Measurements from ENCODE around the gene OR52I2. TPM values are rescaled to one million over a fixed set of nuclear protein-coding genes. Genes with fewer than 3 reads are reported as not detected.

OR52I2 gene
- total RNA-seq, 2 donors from 2014 or later, result not detected

DNA sequence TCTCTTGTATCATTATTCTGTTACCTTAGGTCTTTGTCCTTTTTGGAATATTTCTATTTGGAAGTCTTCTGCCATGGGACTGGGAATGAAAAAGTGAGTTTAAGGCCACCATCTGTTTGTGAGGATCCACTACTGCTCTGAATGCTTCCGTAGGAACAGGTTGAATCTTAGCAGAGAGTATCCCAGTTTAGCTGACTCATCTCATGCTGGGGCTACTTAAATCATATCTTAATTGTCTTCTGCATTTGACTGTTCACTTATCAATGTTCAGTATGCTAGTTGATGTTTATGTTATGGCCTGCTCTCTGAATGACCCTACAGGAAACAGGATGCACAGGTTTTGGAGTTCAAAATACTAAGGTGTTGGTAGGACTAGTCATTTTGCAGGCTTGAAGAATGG, 1.4 kb upstream of the OR52I2 start:
- Mint-ChIP-seq H3K4me1 (peaks cover 5% of the 10 kb centered on the region), H3K36me3 (ENCODE audit: low read depth) (no peaks in the 10 kb centered on the region), H3K9me3 (no peaks in the 10 kb centered on the region), H3K27me3 (peaks cover 27% of the 10 kb centered on the region), H3K27ac (no peak overlapping the region), H3K4me3 (no peak overlapping the region)
- no peak for ATAC-seq (replicated peaks)

DNA sequence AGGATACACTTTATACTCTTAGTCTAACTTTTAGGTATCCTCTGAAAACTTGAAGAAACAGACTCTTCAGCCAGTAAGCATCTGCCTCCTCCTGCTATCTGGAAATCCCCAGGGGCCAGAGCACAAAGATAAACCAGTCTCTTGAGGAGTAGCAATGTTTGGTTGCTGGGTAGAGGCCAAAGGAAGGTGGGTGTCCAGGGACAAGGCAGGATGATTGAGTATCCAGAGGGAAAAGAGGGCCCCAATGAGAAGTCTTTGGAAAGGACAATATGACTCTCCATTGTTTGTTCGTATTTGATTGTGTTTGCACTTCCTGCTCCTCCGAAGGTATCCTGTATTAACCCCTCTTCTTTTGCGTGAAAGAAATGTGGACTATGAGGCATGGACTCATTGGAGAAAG, 7.5 kb downstream of the OR52I2 start:
- H3K9me3 Mint-ChIP-seq, result no peaks in the 10 kb centered on the region
- no peak for ATAC-seq (replicated peaks)
- peaks cover 19% of the 10 kb centered on the region for H3K27me3 Mint-ChIP-seq
- H3K27ac Mint-ChIP-seq, result no peak overlapping the region
- H3K4me3 Mint-ChIP-seq, result no peak overlapping the region
- H3K36me3 Mint-ChIP-seq (ENCODE audit: low read depth), result no peaks in the 10 kb centered on the region
- H3K4me1 Mint-ChIP-seq, result no peaks in the 10 kb centered on the region

DNA sequence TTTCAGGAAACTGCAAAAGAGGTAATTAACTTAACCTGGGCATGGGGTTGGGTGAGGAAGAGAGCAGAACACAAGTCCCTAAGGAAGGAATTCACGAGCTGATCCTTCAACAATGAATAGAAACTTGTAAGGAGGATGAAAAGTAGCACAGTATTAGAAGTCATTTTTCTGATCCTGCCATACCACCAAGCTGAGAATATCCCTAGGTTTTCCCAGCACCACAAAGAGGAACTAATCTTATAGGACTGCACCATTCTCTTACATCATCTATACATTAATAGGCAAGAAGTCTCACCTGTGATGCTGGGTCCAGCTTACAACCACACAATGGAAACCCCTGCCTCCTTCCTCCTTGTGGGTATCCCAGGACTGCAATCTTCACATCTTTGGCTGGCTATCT, 12.2 kb downstream of the OR52I2 start, which contains the start of gene OR52I1:
OR52I1 (plus strand) TSS at position 301 of the 400 bp plus-strand sequence; CDS start at position 301, 0 bp downstream.
- H3K4me1 Mint-ChIP-seq, result no peaks in the 10 kb centered on the region
- H3K27me3 Mint-ChIP-seq, result no peaks in the 10 kb centered on the region
- no peaks in the 10 kb centered on the region for H3K9me3 Mint-ChIP-seq
- no peak within 1 kb of the TSS for H3K27ac Mint-ChIP-seq
- ATAC-seq (replicated peaks), result no peak
- no peak within 1 kb of the TSS for H3K4me3 Mint-ChIP-seq
- H3K36me3 Mint-ChIP-seq (ENCODE audit: low read depth), result peaks cover 28% of the 10 kb centered on the region

DNA sequence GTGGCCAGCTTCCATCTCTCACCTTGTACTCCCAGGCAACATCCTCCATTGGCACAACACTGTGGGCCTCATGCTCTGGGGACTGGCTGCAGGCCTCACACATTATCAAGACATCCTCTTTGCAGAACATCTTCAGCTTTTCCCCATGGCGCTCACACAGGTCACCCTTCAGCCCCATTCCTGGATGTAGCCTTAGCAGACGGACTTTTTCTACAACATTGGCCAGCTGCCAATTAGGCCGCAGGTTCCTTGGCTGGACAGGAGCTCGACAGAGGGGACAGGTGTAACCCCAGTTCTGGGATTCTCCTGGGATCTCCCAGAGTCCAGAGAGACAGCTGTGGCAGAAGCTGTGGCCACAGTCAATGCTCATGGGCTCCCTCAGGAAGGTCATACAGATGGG, 23.5 kb downstream of the OR52I2 start:
- Mint-ChIP-seq H3K9me3 (no peaks in the 10 kb centered on the region), H3K4me3 (no peak overlapping the region), H3K27me3 (no peaks in the 10 kb centered on the region), H3K36me3 (ENCODE audit: low read depth) (peaks cover 46% of the 10 kb centered on the region), H3K27ac (no peak overlapping the region), H3K4me1 (peaks cover 20% of the 10 kb centered on the region)
- ATAC-seq (replicated peaks), result no peak

DNA sequence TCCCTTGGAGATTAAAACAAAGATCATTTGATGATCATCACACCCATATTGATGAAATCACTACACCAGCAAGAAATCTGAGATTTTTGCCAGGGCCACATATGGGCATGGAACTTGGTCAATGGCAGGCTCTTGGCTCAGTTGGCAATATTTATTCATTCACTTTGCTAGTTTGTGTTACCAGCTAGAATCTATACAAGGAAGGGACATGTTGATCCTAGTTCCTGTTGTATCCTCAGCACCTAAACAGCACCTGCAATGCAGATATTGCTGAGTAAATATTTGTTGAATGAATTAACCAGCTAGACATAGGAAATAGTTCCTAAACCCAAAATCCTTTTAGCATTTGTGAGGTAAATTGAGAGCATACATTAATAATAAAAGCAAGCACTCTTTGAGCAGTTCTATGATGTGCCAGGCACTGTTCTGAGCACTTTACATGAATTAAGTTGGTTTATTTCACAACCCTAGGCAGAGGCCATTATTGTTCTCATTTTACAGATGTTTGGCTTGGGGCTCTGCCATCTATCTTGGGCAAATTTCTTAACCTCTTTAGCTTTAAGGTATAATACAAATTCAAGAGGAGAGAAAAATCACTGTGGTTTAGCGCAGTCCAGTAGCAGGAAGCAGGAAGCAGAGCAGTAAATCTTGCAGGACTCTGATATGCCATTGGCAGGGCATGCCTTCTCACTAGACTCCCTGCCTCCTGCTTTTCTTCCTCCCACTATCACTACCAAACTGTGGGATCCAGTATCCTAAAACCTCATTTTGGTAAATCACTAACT, 24.9 kb downstream of the OR52I2 start:
- ATAC-seq (replicated peaks), result no peak
- peak overlapping the region; percentile 87 for H3K4me3 Mint-ChIP-seq
- H3K27ac Mint-ChIP-seq, result no peak overlapping the region
- H3K36me3 Mint-ChIP-seq (ENCODE audit: low read depth), result peaks cover 32% of the 10 kb centered on the region
- no peaks in the 10 kb centered on the region for H3K27me3 Mint-ChIP-seq
- peaks cover 27% of the 10 kb centered on the region for H3K4me1 Mint-ChIP-seq
- H3K9me3 Mint-ChIP-seq, result no peaks in the 10 kb centered on the region

DNA sequence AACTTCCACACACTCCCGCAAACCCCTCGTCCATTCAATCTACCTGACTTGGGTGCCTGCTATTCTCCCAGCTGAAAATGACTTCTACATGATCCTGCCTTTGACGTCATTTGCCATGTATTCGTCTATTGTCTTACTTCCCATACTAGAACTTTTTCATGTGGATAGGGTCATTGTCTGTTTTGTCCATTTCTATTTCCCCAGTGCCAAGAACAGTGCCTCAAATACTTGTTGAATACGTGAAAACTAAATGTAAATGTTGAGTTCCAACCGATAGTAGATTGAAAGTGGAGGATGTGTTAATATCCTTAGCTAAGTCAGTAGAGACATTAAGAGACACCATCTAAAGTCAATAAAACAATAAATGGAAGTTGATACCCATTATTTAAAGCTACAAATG, 25.6 kb downstream of the OR52I2 start:
- no peak for ATAC-seq (replicated peaks)
- H3K36me3 Mint-ChIP-seq (ENCODE audit: low read depth), result peaks cover 26% of the 10 kb centered on the region
- no peaks in the 10 kb centered on the region for H3K27me3 Mint-ChIP-seq
- peak overlapping the region; percentile 91 for H3K27ac Mint-ChIP-seq
- H3K4me3 Mint-ChIP-seq, result peak overlapping the region; percentile 87
- peaks cover 27% of the 10 kb centered on the region for H3K4me1 Mint-ChIP-seq
- H3K9me3 Mint-ChIP-seq, result no peaks in the 10 kb centered on the region

DNA sequence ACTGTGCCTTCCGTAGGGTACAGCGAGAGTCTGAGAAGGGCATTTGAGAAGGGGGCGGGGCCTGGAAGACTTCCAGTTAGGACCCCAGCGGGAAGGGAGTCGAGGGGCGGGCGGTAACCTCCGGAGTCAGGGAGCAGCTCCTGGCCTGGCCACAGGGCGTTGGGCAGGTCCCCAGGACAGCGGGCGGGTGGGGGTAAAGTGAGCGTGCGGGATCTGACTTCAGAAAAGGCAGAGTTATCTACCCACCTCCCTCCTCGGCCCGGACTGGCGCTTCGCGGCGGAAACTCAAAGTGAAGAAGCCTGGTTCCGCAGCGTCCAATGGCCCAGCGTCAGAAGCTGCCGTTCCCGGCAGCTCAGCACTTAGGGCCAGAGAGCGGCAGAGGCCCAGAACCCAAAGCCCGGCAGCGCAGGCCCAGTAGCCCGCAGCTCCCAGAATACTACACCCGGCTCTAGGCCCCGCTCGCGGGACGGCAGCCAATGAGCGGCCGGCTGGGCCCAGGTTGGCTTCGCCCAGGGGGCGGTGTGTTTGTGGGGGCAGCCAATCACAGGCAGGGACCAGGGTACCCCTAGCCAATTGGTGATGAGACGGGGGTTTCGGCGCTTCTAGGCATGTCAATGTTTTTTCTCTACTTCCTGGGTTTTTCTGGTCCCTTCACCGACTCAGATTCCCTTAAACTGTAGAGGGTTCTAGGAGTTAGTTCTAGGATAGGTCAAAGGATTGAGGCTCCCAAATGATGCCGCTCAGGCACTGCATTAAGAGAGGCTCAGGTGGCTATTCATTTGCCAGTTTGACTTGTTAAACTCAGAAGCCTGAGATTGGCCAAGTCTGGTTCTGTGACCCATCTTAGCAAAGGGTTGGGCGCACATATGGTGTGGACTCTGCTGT, 26.5 kb downstream of the OR52I2 start, which contains the start of gene TRIM68:
TRIM68 (minus strand) TSS at position 451 of the 886 bp plus-strand sequence. CDS start 2,727 bp downstream, outside the sequence.
- H3K4me3 Mint-ChIP-seq, result peak within 1 kb of the TSS; percentile 87
- H3K9me3 Mint-ChIP-seq, result no peaks in the 10 kb centered on the region
- peaks cover 19% of the 10 kb centered on the region for H3K36me3 Mint-ChIP-seq (ENCODE audit: low read depth)
- H3K4me1 Mint-ChIP-seq, result peaks cover 27% of the 10 kb centered on the region
- ATAC-seq (replicated peaks), result peak; percentile 100
- H3K27me3 Mint-ChIP-seq, result no peaks in the 10 kb centered on the region
- peak within 1 kb of the TSS; percentile 91 for H3K27ac Mint-ChIP-seq

DNA sequence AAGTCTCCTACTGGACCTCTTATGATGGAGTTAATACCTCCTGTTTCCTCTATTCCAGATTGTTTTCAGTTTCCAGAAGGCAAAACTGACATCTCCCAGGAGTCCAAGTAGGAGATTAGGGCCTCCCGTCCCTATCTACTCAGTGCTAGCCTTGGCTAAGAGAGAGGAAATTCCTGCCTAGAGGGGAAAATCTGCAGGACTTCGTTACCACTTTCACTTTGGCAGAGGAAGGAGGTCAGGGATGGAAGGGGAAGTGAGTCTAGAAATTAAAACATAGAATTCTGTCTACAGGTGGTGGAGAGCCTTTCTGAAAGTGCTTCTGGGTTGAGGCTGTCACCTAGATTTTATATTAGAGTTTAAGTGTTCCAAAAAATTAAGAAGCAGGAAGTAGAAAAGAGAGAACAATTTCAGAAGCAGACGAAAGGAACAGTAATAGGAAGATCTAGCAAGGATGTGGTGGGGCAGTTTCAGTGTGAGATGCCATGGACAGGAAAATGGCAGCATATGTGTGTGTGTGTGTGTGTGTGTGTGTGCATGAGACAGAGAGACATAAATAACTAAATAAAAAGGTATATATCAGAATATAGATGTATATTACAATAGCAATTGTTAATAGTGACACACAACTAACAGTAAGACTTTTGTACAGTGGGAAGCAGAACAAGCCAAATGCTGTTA, 28.9 kb downstream of the OR52I2 start:
- peak overlapping the region; percentile 87 for H3K4me3 Mint-ChIP-seq
- H3K27me3 Mint-ChIP-seq, result no peaks in the 10 kb centered on the region
- peaks cover 27% of the 10 kb centered on the region for H3K4me1 Mint-ChIP-seq
- ATAC-seq (replicated peaks), result no peak
- H3K27ac Mint-ChIP-seq, result peak overlapping the region; percentile 90
- no peaks in the 10 kb centered on the region for H3K36me3 Mint-ChIP-seq (ENCODE audit: low read depth)
- H3K9me3 Mint-ChIP-seq, result no peaks in the 10 kb centered on the region

DNA sequence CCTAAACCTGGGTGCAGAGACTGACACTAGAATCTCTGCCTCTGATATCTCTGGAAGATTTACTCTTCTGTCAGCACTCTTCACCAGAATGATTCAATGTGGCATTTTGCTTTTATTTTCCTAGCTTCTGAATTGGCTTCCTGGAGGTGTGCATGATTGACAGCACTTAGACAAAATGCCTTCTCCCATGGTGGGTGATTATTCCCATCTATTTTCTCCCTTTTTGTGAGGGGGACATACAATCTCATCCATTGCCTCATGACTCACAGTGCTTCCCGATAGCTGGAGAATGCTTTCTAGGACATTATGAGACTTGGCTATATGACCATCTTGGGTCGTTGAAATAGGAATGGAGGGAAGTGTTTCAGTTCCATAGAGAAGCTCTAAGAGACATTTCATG, 30.4 kb downstream of the OR52I2 start:
- Mint-ChIP-seq H3K4me3 (no peak overlapping the region), H3K36me3 (ENCODE audit: low read depth) (no peaks in the 10 kb centered on the region), H3K27me3 (peaks cover 3% of the 10 kb centered on the region), H3K9me3 (no peaks in the 10 kb centered on the region), H3K4me1 (peaks cover 24% of the 10 kb centered on the region), H3K27ac (no peak overlapping the region)
- ATAC-seq (replicated peaks), result no peak

DNA sequence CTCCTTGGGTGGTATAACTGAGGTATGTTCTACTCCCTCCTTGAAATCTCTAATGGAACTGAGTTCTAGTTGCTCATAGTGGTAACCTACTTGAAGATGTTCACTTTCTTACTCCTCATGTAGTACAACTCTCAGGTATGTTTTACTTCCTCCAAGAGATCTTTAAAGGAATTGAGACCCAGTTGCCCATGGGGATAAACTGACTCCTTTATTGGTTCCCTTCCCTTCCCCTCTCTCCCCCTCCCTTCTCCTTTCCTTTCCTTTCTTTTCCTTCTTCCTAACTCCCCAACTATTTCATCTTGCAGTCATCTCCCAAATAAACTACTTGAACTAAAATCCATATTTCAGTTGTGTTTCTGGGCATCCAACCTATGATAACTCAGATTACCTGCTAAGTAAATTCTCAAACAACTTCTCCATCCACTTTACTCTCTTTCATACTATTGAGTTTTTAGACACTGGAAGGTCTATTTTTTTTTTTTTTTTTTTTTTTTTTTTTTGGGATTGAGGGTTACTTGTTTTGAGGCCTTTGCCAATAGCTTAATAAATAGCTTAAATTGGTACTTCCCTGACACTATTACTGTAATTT, 34.4 kb downstream of the OR52I2 start:
- H3K9me3 Mint-ChIP-seq, result no peaks in the 10 kb centered on the region
- H3K4me3 Mint-ChIP-seq, result no peak overlapping the region
- H3K36me3 Mint-ChIP-seq (ENCODE audit: low read depth), result no peaks in the 10 kb centered on the region
- no peak for ATAC-seq (replicated peaks)
- peaks cover 11% of the 10 kb centered on the region for H3K27me3 Mint-ChIP-seq
- H3K4me1 Mint-ChIP-seq, result no peaks in the 10 kb centered on the region
- H3K27ac Mint-ChIP-seq, result no peak overlapping the region

DNA sequence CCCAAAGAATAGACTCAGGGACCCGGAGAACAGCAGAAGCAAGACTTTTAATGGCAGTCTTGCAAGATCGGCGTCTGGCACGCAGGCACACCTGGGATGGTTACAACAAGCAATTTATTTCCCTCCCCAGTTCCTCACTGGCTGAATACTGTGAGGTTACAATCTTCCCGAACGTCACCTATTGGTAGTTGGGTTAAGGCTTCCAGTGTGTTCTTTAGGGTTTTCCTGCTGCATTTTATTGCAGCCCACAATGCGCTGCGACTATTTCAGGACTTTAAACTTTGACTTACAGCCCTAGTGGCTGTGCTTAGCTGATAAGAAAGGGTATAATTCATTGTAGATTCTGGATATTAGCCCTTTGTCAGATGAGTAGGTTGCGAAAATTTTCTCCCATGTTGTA, 38.0 kb downstream of the OR52I2 start:
- Mint-ChIP-seq H3K4me3 (no peak overlapping the region), H3K27ac (no peak overlapping the region), H3K4me1 (no peaks in the 10 kb centered on the region), H3K9me3 (no peaks in the 10 kb centered on the region), H3K36me3 (ENCODE audit: low read depth) (no peaks in the 10 kb centered on the region), H3K27me3 (peaks cover 14% of the 10 kb centered on the region)
- no peak for ATAC-seq (replicated peaks)

DNA sequence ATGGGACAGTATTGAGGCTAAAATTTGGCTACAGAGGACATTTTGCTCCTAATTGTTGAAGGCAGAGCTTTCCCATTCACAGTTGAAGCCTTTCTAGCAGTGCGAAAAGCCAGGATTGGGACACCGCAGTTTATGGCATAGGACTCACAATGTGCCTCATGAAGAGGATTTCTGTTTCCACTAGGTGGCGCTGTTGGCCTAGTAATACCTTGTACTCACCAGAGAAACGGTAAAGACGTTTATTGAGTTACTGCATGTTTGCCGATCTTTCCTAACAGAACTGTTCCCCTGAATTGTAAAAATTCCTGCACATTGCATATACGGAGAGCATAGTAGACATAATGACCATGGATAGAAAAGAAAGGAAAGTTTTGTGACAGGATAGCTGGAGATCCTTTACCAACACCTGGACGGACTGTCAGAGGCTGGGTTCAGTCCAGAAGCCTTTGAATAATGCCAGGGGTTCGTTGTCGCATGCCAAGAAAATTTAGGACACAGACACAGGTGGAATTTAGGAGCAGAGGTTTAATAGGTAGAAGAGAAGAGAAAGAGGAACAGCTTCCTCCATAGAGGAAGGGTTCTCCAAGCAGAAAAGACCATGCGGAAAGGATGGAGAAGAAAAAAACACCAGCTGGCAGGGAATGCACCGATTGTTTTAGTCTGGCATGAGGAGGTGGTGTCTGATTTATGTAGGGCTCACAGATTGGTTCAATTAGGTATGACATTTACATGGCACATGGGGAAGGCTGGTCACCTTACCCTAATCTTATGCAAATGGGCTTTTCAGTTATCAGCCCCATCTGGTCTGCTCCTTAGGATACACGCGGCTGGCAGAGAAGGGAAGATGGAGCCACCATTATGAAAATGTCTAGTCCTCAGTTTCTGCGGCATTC, 44.9 kb downstream of the OR52I2 start:
- Mint-ChIP-seq H3K27ac (no peak overlapping the region), H3K4me1 (no peaks in the 10 kb centered on the region), H3K36me3 (ENCODE audit: low read depth) (peaks cover 5% of the 10 kb centered on the region), H3K27me3 (peaks cover 44% of the 10 kb centered on the region), H3K4me3 (no peak overlapping the region), H3K9me3 (peaks cover 11% of the 10 kb centered on the region)
- peak; percentile 42 for ATAC-seq (replicated peaks)

DNA sequence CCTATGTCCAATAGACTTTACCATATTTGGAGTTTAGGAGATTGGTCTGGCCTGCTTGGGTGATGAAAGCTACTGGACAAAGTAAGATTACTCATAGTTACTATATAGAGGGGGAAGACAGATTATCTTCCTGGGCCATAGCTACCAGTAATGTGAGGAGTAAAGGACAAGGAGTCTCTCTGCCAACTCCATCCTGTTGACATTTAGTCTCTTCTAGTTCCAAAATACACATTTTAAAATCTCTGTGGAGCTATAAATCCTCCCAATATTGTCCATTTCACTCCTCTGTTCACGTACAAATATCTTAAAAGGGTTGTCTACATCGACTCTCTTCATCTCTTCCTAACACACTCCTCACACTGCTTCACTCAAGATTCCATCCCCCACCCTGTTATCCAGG, 54.6 kb downstream of the OR52I2 start:
- no peaks in the 10 kb centered on the region for H3K4me1 Mint-ChIP-seq
- no peaks in the 10 kb centered on the region for H3K9me3 Mint-ChIP-seq
- peaks cover 6% of the 10 kb centered on the region for H3K27me3 Mint-ChIP-seq
- H3K27ac Mint-ChIP-seq, result no peak overlapping the region
- no peak for ATAC-seq (replicated peaks)
- H3K36me3 Mint-ChIP-seq (ENCODE audit: low read depth), result no peaks in the 10 kb centered on the region
- no peak overlapping the region for H3K4me3 Mint-ChIP-seq
